T-helper 2 cell (primary cell): ENCODE measurements around the gene WIZ.
A peak's percentile ranks its signal among the peaks of the same experiment; 100 is the strongest.

Experiments used
- DNase-seq, 5 experiments: peaks; one replicate each; pipeline versions ENCODE4 v3.0.0 to v3.0.0-alpha.2; 2012 to 2022

WIZ gene

GRCh38 chr19:15466851-15467733, 17.3 kb upstream of the WIZ start:
- DNase-seq: peak in 4 of 5 experiments; percentile 48 to 99 (median 52)

- peak; percentile 23 to 88 (median 48) for DNase-seq
These were observed 14.9 kb upstream of the WIZ start, which contains the start of gene RASAL3 for GRCh38 chr19:15464394-15465385. RASAL3 (minus strand) TSS chr19:15464544; CDS start chr19:15464358, 186 bp downstream.

GRCh38 chr19:15463861-15464371, 14.2 kb upstream of the WIZ start:
- DNase-seq: peak; percentile 41 to 93 (median 72)

- DNase-seq: no peak
These were observed 11.9 kb upstream of the WIZ start for GRCh38 chr19:15461694-15462093.

GRCh38 chr19:15457701-15458484, 8.1 kb upstream of the WIZ start:
- no peak for DNase-seq

- peak in 1 of 5 experiments; percentile 38 for DNase-seq
These were observed 7.3 kb upstream of the WIZ start for GRCh38 chr19:15456871-15457700.

- DNase-seq: no peak
These were observed 6.7 kb upstream of the WIZ start for GRCh38 chr19:15456441-15456840.

GRCh38 chr19:15455996-15456395, 6.2 kb upstream of the WIZ start:
- DNase-seq: no peak

GRCh38 chr19:15453906-15454860, 4.4 kb upstream of the WIZ start:
- DNase-seq: no peak

- no peak for DNase-seq
These were observed 3.4 kb upstream of the WIZ start for GRCh38 chr19:15453091-15453578.

GRCh38 chr19:15452111-15453047, 2.6 kb upstream of the WIZ start:
- DNase-seq: no peak

GRCh38 chr19:15450528-15450890, 753 bp upstream of the WIZ start:
- DNase-seq: no peak

GRCh38 chr19:15448778-15449619, 757 bp downstream of the WIZ start:
- DNase-seq: no peak

- DNase-seq: no peak
These were observed 1.5 kb downstream of the WIZ start for GRCh38 chr19:15448044-15448777.

- no peak for DNase-seq
These were observed 2.7 kb downstream of the WIZ start for GRCh38 chr19:15447057-15447456.

- no peak for DNase-seq
These were observed 3.9 kb downstream of the WIZ start for GRCh38 chr19:15445807-15446376.

GRCh38 chr19:15445227-15445605, 4.5 kb downstream of the WIZ start:
- DNase-seq: no peak
